ENCODE data around the gene NAB2. TPM values are rescaled to one million over a fixed set of nuclear protein-coding genes. Genes with fewer than 3 reads are reported as not detected.

Gene NAB2
- total and polyA plus RNA-seq, 4 donors = 1.9 to 10.0 (median 6.2) TPM

GRCh38 chr12:57087691-57088353, 1.1 kb upstream of the NAB2 start:
- TF ChIP-seq HNF4A (conservative IDR thresholded peaks at IDR 0.05) (peak in 1 of 2 donors; percentile 13), GABPA (IDR thresholded peaks at IDR 0.05 in 1 of 2, conservative IDR thresholded peaks at IDR 0.05 in 1 of 2) (no peak), FOXA1 (IDR thresholded peaks at IDR 0.05) (no peak), EGR1 (IDR thresholded peaks at IDR 0.05; ENCODE audit: low read depth in 2 of 2) (peak in 1 of 2 donors; percentile 46), JUND (IDR thresholded peaks at IDR 0.05) (peak in 1 of 2 donors; percentile 1)
- TF ChIP-seq, protein P1, sequence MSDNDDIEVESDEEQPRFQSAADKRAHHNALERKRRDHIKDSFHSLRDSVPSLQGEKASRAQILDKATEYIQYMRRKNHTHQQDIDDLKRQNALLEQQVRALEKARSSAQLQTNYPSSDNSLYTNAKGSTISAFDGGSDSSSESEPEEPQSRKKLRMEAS (IDR thresholded peaks at IDR 0.05) = no peak
- Histone ChIP-seq H3K4me3 (ENCODE audit: low read depth in 1 of 3, low read length in 3 of 3) (peak overlapping the region; percentile 41 to 81 (median 73)), H3K27me3 (ENCODE audit: control insufficient read depth in 4 of 4, insufficient read depth in 4 of 4, low read length in 3 of 4) (no peaks in the 10 kb centered on the region), H3K4me1 (ENCODE audit: control insufficient read depth in 4 of 4, insufficient read depth in 4 of 4, low read length in 3 of 4) (peaks cover 5 to 39% (median 21%) of the 10 kb centered on the region in 4 donors), H3K9ac (ENCODE audit: low read depth in 1 of 2, low read length in 2 of 2) (peak overlapping the region; percentile 13 to 90), H3K9me3 (ENCODE audit: control insufficient read depth in 4 of 4, low read length in 3 of 4) (no peaks in the 10 kb centered on the region), H3K27ac (ENCODE audit: low read depth in 1 of 2, low read length in 2 of 2) (peak overlapping the region; percentile 96 to 100), H3K36me3 (ENCODE audit: control insufficient read depth in 4 of 4, insufficient read depth in 3 of 4, low read depth in 1 of 4, low read length in 3 of 4) (peaks cover 7 to 15% (median 9%) of the 10 kb centered on the region in 4 donors)
- 3% methylated on average over 37 of the region's 37 CpGs for WGBS
- DNase-seq (ENCODE audit: low spot score) = peak; percentile 73

DNA sequence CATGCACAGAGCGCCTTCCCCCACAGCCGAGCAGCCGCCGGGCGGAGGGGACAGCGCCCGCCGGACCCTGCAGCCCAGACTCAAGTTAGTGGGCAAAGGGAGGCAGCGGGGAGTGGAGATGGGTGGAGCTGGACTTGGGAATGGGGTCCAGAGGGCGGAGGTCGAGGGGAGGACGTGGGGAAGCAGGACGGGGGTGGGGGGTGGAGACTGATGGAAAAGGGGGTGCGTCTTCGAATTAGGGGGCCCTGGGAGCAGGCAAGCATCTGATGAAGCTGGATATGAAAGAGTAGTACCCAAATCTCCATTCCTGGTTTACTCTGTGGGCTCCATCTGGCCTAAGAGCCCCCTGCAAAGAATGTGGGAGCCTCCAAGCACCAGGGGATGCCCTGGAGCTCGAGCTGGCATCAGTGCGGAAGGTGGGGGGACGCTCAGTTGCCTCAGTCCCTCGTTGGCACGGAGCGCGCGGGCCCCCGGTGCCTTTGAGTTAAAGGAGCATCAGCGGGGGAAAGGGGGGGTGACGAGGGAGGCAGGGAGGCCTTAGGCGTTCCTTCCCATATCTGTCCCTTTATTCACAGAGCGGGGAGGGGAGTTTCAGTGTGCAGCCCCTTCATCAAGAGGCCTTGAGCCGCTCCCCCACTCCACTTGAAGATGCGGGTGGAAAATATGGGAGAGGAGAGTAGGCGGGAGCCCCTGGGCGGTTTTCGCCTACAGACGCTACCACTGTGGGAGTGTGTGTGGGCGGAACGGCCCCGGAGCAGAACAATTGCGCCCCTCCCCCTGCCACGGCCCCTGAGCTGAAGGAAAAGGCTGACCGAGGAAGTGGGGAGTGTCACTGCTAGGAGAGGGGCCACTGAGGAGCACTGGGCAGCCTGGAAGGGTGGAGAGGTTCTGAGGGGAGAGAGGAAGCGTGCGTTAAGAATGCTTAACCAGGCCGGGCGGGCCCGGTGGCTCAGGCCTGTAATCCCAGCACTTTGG, 644 bp downstream of the NAB2 start:
- no peaks in the 10 kb centered on the region for H3K27me3 ChIP-seq (ENCODE audit: control insufficient read depth in 4 of 4, insufficient read depth in 4 of 4, low read length in 3 of 4)
- TF ChIP-seq EGR1 (IDR thresholded peaks at IDR 0.05; ENCODE audit: low read depth in 2 of 2) = peak; percentile 54 to 65
- TF ChIP-seq SP1 (IDR thresholded peaks at IDR 0.05) = no peak
- TF ChIP-seq HNF4G (IDR thresholded peaks at IDR 0.05) = no peak
- TF ChIP-seq HNF4A (conservative IDR thresholded peaks at IDR 0.05) = peak; percentile 69 to 70
- TF ChIP-seq, protein P2, sequence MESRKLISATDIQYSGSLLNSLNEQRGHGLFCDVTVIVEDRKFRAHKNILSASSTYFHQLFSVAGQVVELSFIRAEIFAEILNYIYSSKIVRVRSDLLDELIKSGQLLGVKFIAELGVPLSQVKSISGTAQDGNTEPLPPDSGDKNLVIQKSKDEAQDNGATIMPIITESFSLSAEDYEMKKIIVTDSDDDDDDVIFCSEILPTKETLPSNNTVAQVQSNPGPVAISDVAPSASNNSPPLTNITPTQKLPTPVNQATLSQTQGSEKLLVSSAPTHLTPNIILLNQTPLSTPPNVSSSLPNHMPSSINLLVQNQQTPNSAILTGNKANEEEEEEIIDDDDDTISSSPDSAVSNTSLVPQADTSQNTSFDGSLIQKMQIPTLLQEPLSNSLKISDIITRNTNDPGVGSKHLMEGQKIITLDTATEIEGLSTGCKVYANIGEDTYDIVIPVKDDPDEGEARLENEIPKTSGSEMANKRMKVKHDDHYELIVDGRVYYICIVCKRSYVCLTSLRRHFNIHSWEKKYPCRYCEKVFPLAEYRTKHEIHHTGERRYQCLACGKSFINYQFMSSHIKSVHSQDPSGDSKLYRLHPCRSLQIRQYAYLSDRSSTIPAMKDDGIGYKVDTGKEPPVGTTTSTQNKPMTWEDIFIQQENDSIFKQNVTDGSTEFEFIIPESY (IDR thresholded peaks at IDR 0.05) = no peak
- TF ChIP-seq RAD21 (IDR thresholded peaks at IDR 0.05) = peak in 1 of 2 donors; percentile 16
- peak in 1 of 2 donors; percentile 4 for TF ChIP-seq RXRA (IDR thresholded peaks at IDR 0.05)
- TF ChIP-seq FOXA2 (IDR thresholded peaks at IDR 0.05) = no peak
- no peaks in the 10 kb centered on the region for H3K9me3 ChIP-seq (ENCODE audit: control insufficient read depth in 4 of 4, low read length in 3 of 4)
- H3K36me3 ChIP-seq (ENCODE audit: control insufficient read depth in 4 of 4, insufficient read depth in 3 of 4, low read depth in 1 of 4, low read length in 3 of 4) = peaks cover 7 to 17% (median 13%) of the 10 kb centered on the region in 4 donors
- H3K4me3 ChIP-seq (ENCODE audit: low read depth in 1 of 3, low read length in 3 of 3) = peak overlapping the region; percentile 82 to 94 (median 88)
- H3K27ac ChIP-seq (ENCODE audit: low read depth in 1 of 2, low read length in 2 of 2) = peak overlapping the region; percentile 93
- under 1% methylated on average over 45 of the region's 45 CpGs for WGBS
- DNase-seq (ENCODE audit: low spot score) = peak; percentile 67
- peaks cover 9 to 53% (median 28%) of the 10 kb centered on the region in 4 donors for H3K4me1 ChIP-seq (ENCODE audit: control insufficient read depth in 4 of 4, insufficient read depth in 4 of 4, low read length in 3 of 4)
- peak overlapping the region in 1 of 2 donors; percentile 77 for H3K9ac ChIP-seq (ENCODE audit: low read depth in 1 of 2, low read length in 2 of 2)

DNA sequence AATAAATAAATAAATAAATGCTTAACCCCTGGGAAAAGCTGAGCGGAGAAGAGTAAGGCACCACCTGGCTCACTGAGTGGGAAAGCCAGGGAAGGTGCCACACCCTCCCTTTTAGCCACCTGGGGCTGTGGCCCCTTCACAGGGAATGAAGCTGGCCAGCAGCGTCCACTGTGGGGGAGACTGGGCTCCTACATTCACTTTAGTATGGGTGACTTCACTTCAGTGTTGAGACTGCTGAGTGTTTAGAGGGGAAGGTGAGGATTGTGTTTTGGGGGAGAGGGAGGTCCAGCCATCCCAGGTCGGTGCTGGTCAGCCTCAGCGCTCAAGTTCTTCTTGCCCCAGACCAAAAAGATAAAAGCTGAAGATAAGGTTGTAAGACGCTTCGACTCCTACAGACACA, 1.6 kb downstream of the NAB2 start:
- Histone ChIP-seq H3K27ac (ENCODE audit: low read depth in 1 of 2, low read length in 2 of 2) (peak overlapping the region; percentile 28 to 43), H3K9ac (ENCODE audit: low read depth in 1 of 2, low read length in 2 of 2) (peak overlapping the region in 1 of 2 donors; percentile 41), H3K9me3 (ENCODE audit: control insufficient read depth in 4 of 4, low read length in 3 of 4) (no peaks in the 10 kb centered on the region), H3K4me1 (ENCODE audit: control insufficient read depth in 4 of 4, insufficient read depth in 4 of 4, low read length in 3 of 4) (peaks cover 9 to 56% (median 28%) of the 10 kb centered on the region in 4 donors), H3K4me3 (ENCODE audit: low read depth in 1 of 3, low read length in 3 of 3) (peak overlapping the region in 2 of 3 donors; percentile 45 to 94), H3K27me3 (ENCODE audit: control insufficient read depth in 4 of 4, insufficient read depth in 4 of 4, low read length in 3 of 4) (no peaks in the 10 kb centered on the region), H3K36me3 (ENCODE audit: control insufficient read depth in 4 of 4, insufficient read depth in 3 of 4, low read depth in 1 of 4, low read length in 3 of 4) (peaks cover 9 to 25% (median 19%) of the 10 kb centered on the region in 4 donors)
- 48% methylated on average over 6 of the region's 6 CpGs for WGBS
- DNase-seq (ENCODE audit: low spot score) = no peak
- TF ChIP-seq, protein P2 (IDR thresholded peaks at IDR 0.05) = no peak
- TF ChIP-seq, protein P3, sequence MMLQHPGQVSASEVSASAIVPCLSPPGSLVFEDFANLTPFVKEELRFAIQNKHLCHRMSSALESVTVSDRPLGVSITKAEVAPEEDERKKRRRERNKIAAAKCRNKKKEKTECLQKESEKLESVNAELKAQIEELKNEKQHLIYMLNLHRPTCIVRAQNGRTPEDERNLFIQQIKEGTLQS (IDR thresholded peaks at IDR 0.05) = no peak
- no peak for TF ChIP-seq TAF1 (conservative IDR thresholded peaks at IDR 0.05)
- TF ChIP-seq REST (IDR thresholded peaks at IDR 0.05) = no peak
- TF ChIP-seq HNF4G (IDR thresholded peaks at IDR 0.05) = no peak
- no peak for TF ChIP-seq JUND (IDR thresholded peaks at IDR 0.05)

Measured in liver (tissue), 9 donors.